Measurements from ENCODE around the gene GC.
"Not testable (repeated sequence)": the region's sequence is repeated elsewhere in the genome, so short reads cannot be mapped to it uniquely, and the experiment has no call there.

GRCh38 chr4:71738782-71739181 lies 45.1 kb downstream of the GC start:
- not testable (repeated sequence) for TF ChIP-seq CHD1 (IDR thresholded peaks at IDR 0.05; ENCODE audit: low read depth, low read length); POLR2A (IDR thresholded peaks at IDR 0.05; ENCODE audit: low read depth, low read length); BHLHE40 (IDR thresholded peaks at IDR 0.05; ENCODE audit: low read depth, low read length); RAD21 (IDR thresholded peaks at IDR 0.05; ENCODE audit: low read length); MAZ (IDR thresholded peaks at IDR 0.05; ENCODE audit: borderline replicate concordance, low read depth, low read length); MAFK (IDR thresholded peaks at IDR 0.05; ENCODE audit: low read depth, low read length); ELK1 (IDR thresholded peaks at IDR 0.05; ENCODE audit: borderline replicate concordance, low read depth, low read length); USF2 (IDR thresholded peaks at IDR 0.05; ENCODE audit: low read depth, low read length); FOS (IDR thresholded peaks at IDR 0.05; ENCODE audit: low read depth, low read length); RFX5 (IDR thresholded peaks at IDR 0.05; ENCODE audit: low read depth, low read length); RCOR1 (IDR thresholded peaks at IDR 0.05; ENCODE audit: insufficient replicate concordance, low read length)
- TF ChIP-seq, protein P1, sequence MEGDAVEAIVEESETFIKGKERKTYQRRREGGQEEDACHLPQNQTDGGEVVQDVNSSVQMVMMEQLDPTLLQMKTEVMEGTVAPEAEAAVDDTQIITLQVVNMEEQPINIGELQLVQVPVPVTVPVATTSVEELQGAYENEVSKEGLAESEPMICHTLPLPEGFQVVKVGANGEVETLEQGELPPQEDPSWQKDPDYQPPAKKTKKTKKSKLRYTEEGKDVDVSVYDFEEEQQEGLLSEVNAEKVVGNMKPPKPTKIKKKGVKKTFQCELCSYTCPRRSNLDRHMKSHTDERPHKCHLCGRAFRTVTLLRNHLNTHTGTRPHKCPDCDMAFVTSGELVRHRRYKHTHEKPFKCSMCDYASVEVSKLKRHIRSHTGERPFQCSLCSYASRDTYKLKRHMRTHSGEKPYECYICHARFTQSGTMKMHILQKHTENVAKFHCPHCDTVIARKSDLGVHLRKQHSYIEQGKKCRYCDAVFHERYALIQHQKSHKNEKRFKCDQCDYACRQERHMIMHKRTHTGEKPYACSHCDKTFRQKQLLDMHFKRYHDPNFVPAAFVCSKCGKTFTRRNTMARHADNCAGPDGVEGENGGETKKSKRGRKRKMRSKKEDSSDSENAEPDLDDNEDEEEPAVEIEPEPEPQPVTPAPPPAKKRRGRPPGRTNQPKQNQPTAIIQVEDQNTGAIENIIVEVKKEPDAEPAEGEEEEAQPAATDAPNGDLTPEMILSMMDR (conservative IDR thresholded peaks at IDR 0.05; ENCODE audit: low read depth, low read length) = not testable (repeated sequence)

Data from IMR-90 (cell line).